AG04449 (cell line): ENCODE data around the gene BABAM2.

ENCODE experiments used
- CTCF ChIA-PET: fragments of 350-600 bp; formaldehyde crosslinking; extraction: SDS; loops from one replicate; lab custom pipeline; 2021; ENCODE audit warnings: antibody characterized with exemption; lab: Yijun Ruan, JAX
- POLR2A ChIA-PET: fragments of 400-600, 350-600 bp; formaldehyde crosslinking; extraction: SDS; loops from one replicate; lab custom pipeline; 2020; ENCODE audit warnings: antibody characterized with exemption, inconsistent platforms; lab: Yijun Ruan, JAX
- DNase-seq: peaks from one replicate; pipeline ENCODE4 v3.0.0-alpha.2; 2010; ENCODE audit warnings: low read depth, low spot score
- H3K4me3 ChIP-seq: 2 replicates; pipeline ENCODE4 v1.5.1; 2011; ENCODE audit warnings: low read depth, mild to moderate bottlenecking, control low read depth, low read length
- TF ChIP-seq, protein P1 (sequence below): IDR thresholded peaks from one replicate; pipeline ENCODE4 v1.5.1; 2011; ENCODE audit warnings: mild to moderate bottlenecking, moderate library complexity, low read length, control low read depth, inconsistent platforms; ENCODE audit not compliant: insufficient read depth; ENCODE audit errors: missing control alignments

Gene BABAM2

DNA sequence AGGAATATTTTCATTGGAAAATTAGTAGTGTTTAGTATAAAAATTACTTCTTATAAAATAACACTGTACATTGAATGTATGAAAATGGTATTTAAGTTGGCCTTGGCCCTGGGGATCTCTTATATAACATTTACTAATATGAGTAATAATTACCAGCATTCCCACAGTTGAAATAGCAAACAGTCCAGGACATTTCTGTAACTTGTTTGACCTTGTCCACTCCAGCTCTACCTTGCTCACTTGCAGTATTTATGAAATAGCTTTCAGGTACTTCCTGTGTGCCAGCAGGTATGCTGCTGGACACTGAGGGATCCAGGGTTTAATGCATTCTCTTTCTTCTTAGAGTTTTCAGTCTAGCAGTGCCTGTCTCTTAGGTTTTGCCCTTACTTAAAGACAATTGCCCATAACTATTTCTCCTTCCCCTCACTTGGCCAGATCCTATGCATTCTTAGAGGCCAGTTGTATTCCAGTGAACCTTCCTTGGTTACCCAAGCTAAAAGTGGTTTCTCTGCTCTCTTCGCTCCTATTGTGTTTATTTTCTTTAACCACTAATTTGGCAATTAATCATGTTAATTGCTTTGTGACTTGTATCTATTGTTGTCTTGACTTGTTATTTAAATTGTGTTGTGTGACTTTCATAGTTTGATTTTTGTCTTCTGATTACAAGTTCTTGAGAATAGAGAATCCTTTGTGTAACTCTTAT lies 25.9 kb downstream of the BABAM2 start:
- CTCF ChIA-PET, result no interaction called here
- no peak for DNase-seq
- H3K4me3 ChIP-seq, result no peak overlapping the region
- POLR2A ChIA-PET, result no interaction called here
- TF ChIP-seq, protein P1, sequence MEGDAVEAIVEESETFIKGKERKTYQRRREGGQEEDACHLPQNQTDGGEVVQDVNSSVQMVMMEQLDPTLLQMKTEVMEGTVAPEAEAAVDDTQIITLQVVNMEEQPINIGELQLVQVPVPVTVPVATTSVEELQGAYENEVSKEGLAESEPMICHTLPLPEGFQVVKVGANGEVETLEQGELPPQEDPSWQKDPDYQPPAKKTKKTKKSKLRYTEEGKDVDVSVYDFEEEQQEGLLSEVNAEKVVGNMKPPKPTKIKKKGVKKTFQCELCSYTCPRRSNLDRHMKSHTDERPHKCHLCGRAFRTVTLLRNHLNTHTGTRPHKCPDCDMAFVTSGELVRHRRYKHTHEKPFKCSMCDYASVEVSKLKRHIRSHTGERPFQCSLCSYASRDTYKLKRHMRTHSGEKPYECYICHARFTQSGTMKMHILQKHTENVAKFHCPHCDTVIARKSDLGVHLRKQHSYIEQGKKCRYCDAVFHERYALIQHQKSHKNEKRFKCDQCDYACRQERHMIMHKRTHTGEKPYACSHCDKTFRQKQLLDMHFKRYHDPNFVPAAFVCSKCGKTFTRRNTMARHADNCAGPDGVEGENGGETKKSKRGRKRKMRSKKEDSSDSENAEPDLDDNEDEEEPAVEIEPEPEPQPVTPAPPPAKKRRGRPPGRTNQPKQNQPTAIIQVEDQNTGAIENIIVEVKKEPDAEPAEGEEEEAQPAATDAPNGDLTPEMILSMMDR, result no peak

DNA sequence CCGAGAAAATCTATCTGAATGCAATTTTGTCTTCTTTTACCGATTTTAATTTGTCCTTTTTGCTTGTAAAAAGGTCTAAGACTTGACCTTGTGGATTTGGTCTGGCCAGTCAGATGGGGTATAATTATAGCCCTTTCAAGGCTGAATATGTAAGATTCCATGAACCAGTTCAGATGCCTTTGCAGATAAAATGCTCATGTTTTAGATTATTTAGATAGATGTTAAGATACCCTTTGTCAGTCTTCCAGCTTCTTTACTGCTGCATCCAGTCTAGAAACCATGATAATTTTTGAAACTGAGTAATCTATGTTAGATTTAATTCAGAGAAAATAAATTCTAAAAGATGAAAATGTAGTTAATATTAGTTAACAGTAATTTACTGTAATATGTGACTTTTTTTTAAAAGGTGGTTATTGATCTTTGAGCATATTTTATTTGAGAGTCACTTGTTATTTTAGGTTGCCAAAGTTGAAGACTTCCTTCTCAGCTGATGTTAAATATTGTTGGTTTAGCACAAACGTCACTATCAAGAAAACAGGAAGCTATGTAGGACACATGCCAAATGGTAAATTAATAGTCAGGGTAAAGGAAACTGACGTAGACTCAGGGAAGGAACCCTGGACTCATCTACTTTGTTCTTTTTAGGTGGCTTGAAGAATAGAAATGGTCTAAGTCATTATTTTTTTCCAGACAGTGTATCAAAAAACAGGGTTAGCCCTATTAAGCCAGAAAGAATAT lies 29.8 kb downstream of the BABAM2 start:
- TF ChIP-seq, protein P1, result no peak
- ChIA-PET CTCF (interaction anchor here (2.0 kb wide), 1 partner anchor 11 kb away, joined by 4 read pairs; no protein-coding TSS in a partner anchor), POLR2A (no interaction called here)
- H3K4me3 ChIP-seq, result no peak overlapping the region
- DNase-seq, result no peak

DNA sequence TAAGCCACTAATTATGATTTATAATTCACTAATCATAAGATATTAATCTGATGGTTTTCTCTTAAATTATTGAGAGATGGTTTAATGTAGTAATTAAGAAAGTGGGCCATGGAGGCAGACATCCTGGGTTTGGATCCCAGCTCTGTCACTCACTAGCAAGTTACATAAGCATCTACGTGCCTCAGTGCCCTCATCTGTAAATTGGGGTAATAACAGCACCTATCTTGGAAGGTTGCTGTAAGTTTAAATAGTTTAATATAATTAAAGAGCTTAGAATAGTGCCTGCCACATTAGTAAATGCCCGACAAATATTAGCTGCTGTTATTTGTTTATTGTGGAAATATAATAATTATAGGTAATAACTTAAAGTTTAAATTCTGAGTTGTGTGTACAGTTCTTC lies 30.9 kb downstream of the BABAM2 start:
- TF ChIP-seq, protein P1, result no peak
- H3K4me3 ChIP-seq, result no peak overlapping the region
- POLR2A ChIA-PET, result no interaction called here
- CTCF ChIA-PET, result interaction anchor here (2.0 kb wide), 1 partner anchor 12 kb away, joined by 4 read pairs; no protein-coding TSS in a partner anchor
- no peak for DNase-seq

DNA sequence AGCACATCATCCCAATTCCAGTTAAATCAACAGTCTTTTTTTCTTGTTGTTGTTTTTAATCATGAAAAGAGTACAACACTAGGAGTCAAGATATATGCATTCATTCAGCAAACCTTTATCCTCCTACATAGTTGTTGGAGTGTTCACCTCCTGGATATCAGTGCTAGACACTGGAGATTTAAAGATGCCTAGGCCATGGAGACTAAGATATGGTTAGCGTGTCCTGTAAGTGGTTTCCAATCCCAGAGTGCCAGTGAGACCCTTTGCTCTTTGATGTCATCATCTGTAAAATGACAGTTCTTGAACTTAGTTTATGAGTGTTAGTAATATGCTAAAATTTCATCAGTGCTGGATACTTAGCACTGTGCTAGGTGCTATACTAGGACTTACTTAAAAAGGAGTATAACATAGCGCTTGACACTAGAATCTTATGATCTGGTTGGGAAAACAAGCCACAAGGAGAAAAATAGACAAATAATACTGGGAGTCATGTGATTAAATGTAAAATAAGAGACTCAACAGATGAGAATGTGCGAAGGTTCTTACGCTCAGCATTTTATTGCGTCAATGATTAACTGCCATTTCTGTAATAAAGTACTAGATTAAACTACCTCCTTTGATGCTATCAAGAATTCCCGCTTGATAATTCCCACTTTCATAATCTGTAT lies 31.5 kb downstream of the BABAM2 start:
- ChIA-PET CTCF (no interaction called here), POLR2A (no interaction called here)
- H3K4me3 ChIP-seq, result no peak overlapping the region
- TF ChIP-seq, protein P1, result no peak
- DNase-seq, result no peak

DNA sequence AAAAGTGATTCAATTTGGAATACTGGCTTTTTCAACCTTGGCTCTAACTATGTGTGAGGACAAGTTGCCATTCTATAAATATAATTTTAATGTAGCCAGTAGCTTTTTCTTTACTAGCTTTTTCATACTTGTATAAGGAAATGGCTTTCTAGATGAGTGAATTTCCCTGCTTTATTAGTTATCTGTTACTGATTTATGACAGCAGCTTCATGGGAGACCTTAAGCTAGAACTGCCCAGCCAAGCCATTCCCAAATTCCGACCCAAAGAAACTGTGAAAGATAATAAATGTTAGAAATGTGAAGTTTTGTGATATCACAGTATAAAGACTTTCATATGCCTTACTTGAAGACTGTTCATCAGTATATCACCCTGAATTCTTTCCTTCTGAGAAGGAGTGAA lies 32.3 kb downstream of the BABAM2 start:
- DNase-seq, result no peak
- TF ChIP-seq, protein P1, result no peak
- POLR2A ChIA-PET, result no interaction called here
- no peak overlapping the region for H3K4me3 ChIP-seq
- CTCF ChIA-PET, result no interaction called here

DNA sequence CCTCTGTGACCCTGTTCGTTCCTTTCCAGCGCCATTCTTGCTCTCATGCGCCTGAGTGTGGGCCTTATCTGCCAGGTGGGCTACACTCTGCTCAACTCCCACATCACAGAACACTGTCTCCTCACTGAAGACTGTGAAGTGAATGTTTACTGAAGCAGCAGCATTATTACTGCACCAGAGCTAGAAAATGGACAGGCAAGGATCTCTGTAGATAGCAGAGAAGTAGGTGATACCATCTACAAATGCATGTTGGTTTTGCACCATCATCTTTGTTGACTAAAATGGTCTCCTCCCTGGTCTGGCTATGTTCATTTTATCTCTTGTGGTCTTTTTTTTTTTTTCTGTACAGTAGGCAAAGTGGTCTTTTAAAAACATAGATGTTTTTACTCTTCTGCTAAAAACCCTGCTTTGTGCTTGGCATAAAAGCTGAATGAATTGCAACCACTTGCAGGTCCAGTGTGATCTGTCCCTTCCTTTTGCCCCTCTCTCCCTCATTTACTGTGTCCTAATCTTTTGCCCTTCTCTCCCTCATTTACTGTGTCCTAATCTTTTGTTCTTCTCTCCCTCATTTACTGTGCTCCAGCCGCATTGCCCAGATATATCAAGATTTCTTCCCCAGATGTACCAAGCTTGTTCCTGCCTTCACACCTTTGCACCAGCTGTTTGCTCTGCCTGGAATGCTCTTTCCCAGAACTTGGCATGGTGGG lies 35.4 kb downstream of the BABAM2 start:
- ChIA-PET POLR2A (no interaction called here), CTCF (interaction anchor here (0.6 to 1.6 kb wide), 2 partner anchors 8 to 17 kb away, joined by 3 read pairs; no protein-coding TSS in a partner anchor)
- no peak for DNase-seq
- TF ChIP-seq, protein P1, result no peak
- no peak overlapping the region for H3K4me3 ChIP-seq
